K562 (cell line): ENCODE data around the gene SRCIN1.

Experiments
- JUND ChIP-seq, 2 experiments: IDR thresholded peaks; 2 replicates in 1 of 2; 3 replicates in 1 of 2; pipeline ENCODE4 v1.6.1; 2011; ENCODE audit warnings: borderline replicate concordance in 2 of 2, low read depth in 2 of 2, low read length in 2 of 2, improper control_type of control experiment in 1 of 2, missing biosample characterization in 1 of 2, missing genetic modification characterization in 1 of 2, missing genetic modification reagents in 1 of 2
- NR2F6 ChIP-seq: fragments of 450-650 bp; formaldehyde crosslinking; IDR thresholded peaks from 2 replicates; pipeline ENCODE4 v1.4.0; 2020; ENCODE audit warnings: mild to moderate bottlenecking
- POU5F1 ChIP-seq: fragments of 150-350 bp; IDR thresholded peaks from 2 replicates; pipeline ENCODE4 v1.6.1; 2014; ENCODE audit warnings: borderline replicate concordance, low read length, low read depth, mild to moderate bottlenecking; ENCODE audit not compliant: partially characterized antibody
- ZNF134 ChIP-seq: fragments of 250-450 bp; sonication (Bioruptor Pico); conservative IDR thresholded peaks from 2 replicates; pipeline ENCODE4 v1.4.0; 2020

DNA sequence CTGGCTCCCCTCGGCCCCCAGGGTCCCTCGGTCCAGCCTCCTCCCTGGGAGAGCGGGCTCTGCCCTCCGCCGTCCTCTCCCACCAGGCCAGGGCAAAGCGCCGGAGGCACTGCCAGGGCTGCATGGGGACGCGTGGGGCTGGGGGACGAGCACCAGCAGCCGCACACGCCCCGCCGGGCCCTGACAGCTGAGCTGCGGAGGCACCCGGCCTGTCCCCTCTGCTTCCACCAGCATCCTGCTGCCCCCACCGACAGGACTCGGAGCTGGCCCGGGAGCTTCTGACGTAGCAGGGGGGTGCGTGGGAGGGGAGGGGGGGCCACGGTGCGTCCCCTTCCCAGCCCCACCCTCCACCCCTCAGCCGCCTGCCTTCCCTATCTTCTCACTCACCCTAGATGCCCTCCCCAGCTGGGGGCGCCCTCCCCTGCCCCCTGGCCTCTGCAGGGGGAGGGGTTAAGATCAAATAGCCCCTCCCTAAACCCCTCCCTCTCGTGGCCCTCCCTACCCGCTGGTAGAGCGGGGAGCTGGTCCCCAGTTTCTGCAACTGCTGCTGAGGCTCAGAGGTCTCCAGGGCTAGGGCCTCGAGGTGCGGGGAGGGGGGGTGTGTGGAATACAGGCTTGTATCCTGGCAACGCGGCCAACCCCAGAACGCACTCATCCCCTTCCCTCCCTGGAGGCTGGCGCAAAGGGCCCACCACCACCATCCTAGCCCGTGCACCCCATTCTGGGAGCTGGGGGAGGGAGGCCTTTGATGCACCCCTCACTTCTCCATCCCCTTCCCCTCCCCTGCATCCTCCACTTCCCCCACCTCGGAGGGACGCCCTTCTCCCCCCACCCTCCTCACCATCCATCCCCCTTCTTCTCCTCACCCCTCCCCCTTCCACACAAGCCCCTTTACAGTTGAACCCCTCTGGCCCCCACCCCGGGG, 1.0 kb downstream of the SRCIN1 start:
- no peak for TF ChIP-seq NR2F6
- no peak for TF ChIP-seq ZNF134 (CRISPR knock-in tag)
- TF ChIP-seq POU5F1, result no peak
- TF ChIP-seq JUND (IDR thresholded peaks at IDR 0.05; ENCODE audit: borderline replicate concordance, low read depth, low read length), result no peak
- TF ChIP-seq JUND (tag; IDR thresholded peaks at IDR 0.05; ENCODE audit: borderline replicate concordance, low read depth, low read length), result no peak
